Caco-2 (cell line): ENCODE data around the gene LRMDA. TPM values are rescaled to one million over a fixed set of nuclear protein-coding genes. Genes with fewer than 3 reads are reported as not detected.

Experiments
- BruUV-seq: library from RNA; stranded (reverse); fragments of 400-500 nt; replicated peaks from 2 replicates; lab custom pipeline; 2021; lab: Mats Ljungman, UMichigan
- CTCF ChIA-PET: fragments of 300-600 bp; sonication (Branson Sonifier 250); formaldehyde crosslinking; loops from one replicate; lab custom pipeline; 2022; ENCODE audit warnings: antibody characterized with exemption; lab: Charles Lee
- POLR2A ChIA-PET: fragments of 300-600 bp; sonication (Branson Sonifier 250); formaldehyde crosslinking; loops from one replicate; lab custom pipeline; 2022; ENCODE audit warnings: antibody characterized with exemption; lab: Charles Lee
- DNase-seq, 2 experiments: peaks; one replicate each; pipeline versions ENCODE4 v3.0.0 to v3.0.0-alpha.2; 2020 to 2022
- H3K27me3 ChIP-seq: replicated peaks from 2 replicates; pipeline ENCODE4 v1.6.0; 2011; ENCODE audit warnings: low read length; ENCODE audit not compliant: control insufficient read depth, insufficient read depth
- H3K36me3 ChIP-seq: 2 replicates; pipeline ENCODE4 v1.5.1; 2011; ENCODE audit warnings: low read length; ENCODE audit not compliant: control insufficient read depth, insufficient read depth
- H3K4me1 ChIP-seq: fragments of 250-450 bp; sonication (Bioruptor Pico); 2 replicates; pipeline ENCODE4 v1.5.1; 2020; ENCODE audit warnings: mild to moderate bottlenecking
- H3K4me3 ChIP-seq: 2 replicates; pipeline ENCODE4 v1.5.1; 2011; ENCODE audit warnings: low read depth, mild to moderate bottlenecking, control low read depth, low read length
- H3K9me3 ChIP-seq: fragments of 250-450 bp; sonication (Bioruptor Pico); 2 replicates; pipeline ENCODE4 v1.5.1; 2020; ENCODE audit warnings: mild to moderate bottlenecking, moderate library complexity
- H3K27ac Mint-ChIP-seq: one replicate; pipeline ENCODE4 v1.8.0; 2022; ENCODE audit warnings: mixed read lengths; ENCODE audit not compliant: unreplicated experiment
- H3K27me3 Mint-ChIP-seq: one replicate; pipeline ENCODE4 v1.8.0; 2022; ENCODE audit warnings: mixed read lengths; ENCODE audit not compliant: insufficient read depth, unreplicated experiment
- H3K36me3 Mint-ChIP-seq: one replicate; pipeline ENCODE4 v1.8.0; 2022; ENCODE audit warnings: mild to moderate bottlenecking, mixed read lengths; ENCODE audit not compliant: insufficient read depth, unreplicated experiment
- H3K4me1 Mint-ChIP-seq: one replicate; pipeline ENCODE4 v1.8.0; 2022; ENCODE audit warnings: low read depth, mixed read lengths; ENCODE audit not compliant: unreplicated experiment
- H3K4me3 Mint-ChIP-seq: one replicate; pipeline ENCODE4 v1.8.0; 2022; ENCODE audit warnings: mild to moderate bottlenecking, moderate library complexity, mixed read lengths; ENCODE audit not compliant: unreplicated experiment
- H3K9me3 Mint-ChIP-seq: one replicate; pipeline ENCODE4 v1.8.0; 2022; ENCODE audit warnings: mixed read lengths; ENCODE audit not compliant: unreplicated experiment
- intact Hi-C: fragments of 100-400 bp; cut with micrococcal nuclease; formaldehyde crosslinking; loops from one replicate; pipeline ENCODE4 v1.10.0; 2022; ENCODE audit not compliant: unreplicated experiment
- total RNA-seq: library from RNA; stranded (reverse); gene quantifications from 2 replicates; pipeline ENCODE4 v1.2.3, GENCODE V29; 2022
- TF ChIP-seq, protein P1 (sequence below), 2 experiments: fragments of 200-600 bp in 1 of 2; IDR thresholded peaks; 1 replicate in 1 of 2; 2 replicates in 1 of 2; pipeline versions ENCODE4 v1.5.1 to v1.8.0; 2011 to 2022; ENCODE audit warnings: antibody characterized with exemption in 1 of 2, control low read depth in 1 of 2, inconsistent platforms in 1 of 2, low read depth in 1 of 2, low read length in 1 of 2, mild to moderate bottlenecking in 1 of 2, moderate library complexity in 1 of 2; ENCODE audit not compliant: insufficient read depth in 1 of 2, severe bottlenecking in 1 of 2, unreplicated experiment in 1 of 2

LRMDA gene
- total RNA-seq, 1 experiment from 2014 or later = 18.5 TPM

DNA sequence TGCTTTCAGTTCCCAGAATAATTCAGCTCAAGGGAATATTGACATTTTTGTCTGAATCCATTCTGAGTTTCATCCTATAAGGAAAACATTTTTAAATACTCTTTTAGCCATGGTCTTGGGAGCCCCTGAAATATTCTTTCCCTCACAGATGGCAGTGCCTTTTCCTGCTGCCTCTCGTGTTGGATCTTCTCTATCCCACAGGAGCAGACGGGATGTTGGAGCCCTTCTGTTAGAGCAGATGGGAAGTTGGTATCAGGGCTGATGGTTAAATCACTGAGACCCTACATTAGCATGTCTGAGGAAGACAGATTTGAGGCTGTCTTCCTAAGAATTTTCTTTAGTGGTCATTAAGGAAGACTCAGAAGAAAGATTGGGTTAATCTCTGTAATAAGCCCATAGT lies 737.8 kb downstream of the LRMDA start:
- Histone ChIP-seq H3K4me1 (no peaks in the 10 kb centered on the region), H3K36me3 (no peaks in the 10 kb centered on the region), H3K9me3 (no peaks in the 10 kb centered on the region), H3K27me3 (no peaks in the 10 kb centered on the region), H3K4me3 (no peak overlapping the region)
- BruUV-seq = no TSS peak
- POLR2A ChIA-PET = no interaction called here
- Mint-ChIP-seq H3K4me3 (no peak overlapping the region), H3K9me3 (peaks cover 50% of the 10 kb centered on the region), H3K4me1 (no peaks in the 10 kb centered on the region), H3K36me3 (no peaks in the 10 kb centered on the region), H3K27me3 (no peaks in the 10 kb centered on the region), H3K27ac (no peak overlapping the region)
- TF ChIP-seq, protein P1, sequence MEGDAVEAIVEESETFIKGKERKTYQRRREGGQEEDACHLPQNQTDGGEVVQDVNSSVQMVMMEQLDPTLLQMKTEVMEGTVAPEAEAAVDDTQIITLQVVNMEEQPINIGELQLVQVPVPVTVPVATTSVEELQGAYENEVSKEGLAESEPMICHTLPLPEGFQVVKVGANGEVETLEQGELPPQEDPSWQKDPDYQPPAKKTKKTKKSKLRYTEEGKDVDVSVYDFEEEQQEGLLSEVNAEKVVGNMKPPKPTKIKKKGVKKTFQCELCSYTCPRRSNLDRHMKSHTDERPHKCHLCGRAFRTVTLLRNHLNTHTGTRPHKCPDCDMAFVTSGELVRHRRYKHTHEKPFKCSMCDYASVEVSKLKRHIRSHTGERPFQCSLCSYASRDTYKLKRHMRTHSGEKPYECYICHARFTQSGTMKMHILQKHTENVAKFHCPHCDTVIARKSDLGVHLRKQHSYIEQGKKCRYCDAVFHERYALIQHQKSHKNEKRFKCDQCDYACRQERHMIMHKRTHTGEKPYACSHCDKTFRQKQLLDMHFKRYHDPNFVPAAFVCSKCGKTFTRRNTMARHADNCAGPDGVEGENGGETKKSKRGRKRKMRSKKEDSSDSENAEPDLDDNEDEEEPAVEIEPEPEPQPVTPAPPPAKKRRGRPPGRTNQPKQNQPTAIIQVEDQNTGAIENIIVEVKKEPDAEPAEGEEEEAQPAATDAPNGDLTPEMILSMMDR (IDR thresholded peaks at IDR 0.05; ENCODE audit: insufficient read depth in 1 of 2, low read depth in 1 of 2, low read length in 1 of 2, severe bottlenecking in 1 of 2, unreplicated experiment in 1 of 2) = no peak
- DNase-seq = no peak
- intact Hi-C loops = no loop called here
- CTCF ChIA-PET = no interaction called here

DNA sequence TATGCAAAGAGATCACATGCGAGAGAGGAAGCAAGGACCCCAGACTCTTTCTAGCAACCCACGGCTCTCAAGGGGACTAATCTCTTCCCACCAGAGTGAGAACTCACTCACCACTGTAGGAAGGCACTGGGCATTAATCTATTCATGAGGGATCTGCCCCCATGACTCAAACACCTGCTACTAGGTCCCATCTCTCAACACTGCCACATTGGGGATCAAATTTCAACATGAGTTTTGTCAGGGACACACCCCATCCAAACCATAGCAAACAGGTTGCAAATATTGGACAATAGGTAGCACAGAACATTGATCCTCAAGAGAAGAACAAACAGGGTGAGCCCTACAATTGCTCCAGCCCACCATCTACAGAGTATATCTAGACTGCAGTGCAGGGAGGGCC lies 740.6 kb downstream of the LRMDA start:
- no peaks in the 10 kb centered on the region for H3K4me1 Mint-ChIP-seq
- H3K36me3 Mint-ChIP-seq = no peaks in the 10 kb centered on the region
- DNase-seq = no peak
- Histone ChIP-seq H3K9me3 (no peaks in the 10 kb centered on the region), H3K27me3 (no peaks in the 10 kb centered on the region), H3K4me1 (no peaks in the 10 kb centered on the region), H3K36me3 (no peaks in the 10 kb centered on the region), H3K4me3 (no peak overlapping the region)
- peaks cover 37% of the 10 kb centered on the region for H3K9me3 Mint-ChIP-seq
- TF ChIP-seq, protein P1 (IDR thresholded peaks at IDR 0.05; ENCODE audit: insufficient read depth in 1 of 2, low read depth in 1 of 2, low read length in 1 of 2, severe bottlenecking in 1 of 2, unreplicated experiment in 1 of 2) = no peak
- no peak overlapping the region for H3K4me3 Mint-ChIP-seq
- intact Hi-C loops = no loop called here
- POLR2A ChIA-PET = no interaction called here
- H3K27me3 Mint-ChIP-seq = no peaks in the 10 kb centered on the region
- no TSS peak for BruUV-seq
- CTCF ChIA-PET = no interaction called here
- H3K27ac Mint-ChIP-seq = no peak overlapping the region

DNA sequence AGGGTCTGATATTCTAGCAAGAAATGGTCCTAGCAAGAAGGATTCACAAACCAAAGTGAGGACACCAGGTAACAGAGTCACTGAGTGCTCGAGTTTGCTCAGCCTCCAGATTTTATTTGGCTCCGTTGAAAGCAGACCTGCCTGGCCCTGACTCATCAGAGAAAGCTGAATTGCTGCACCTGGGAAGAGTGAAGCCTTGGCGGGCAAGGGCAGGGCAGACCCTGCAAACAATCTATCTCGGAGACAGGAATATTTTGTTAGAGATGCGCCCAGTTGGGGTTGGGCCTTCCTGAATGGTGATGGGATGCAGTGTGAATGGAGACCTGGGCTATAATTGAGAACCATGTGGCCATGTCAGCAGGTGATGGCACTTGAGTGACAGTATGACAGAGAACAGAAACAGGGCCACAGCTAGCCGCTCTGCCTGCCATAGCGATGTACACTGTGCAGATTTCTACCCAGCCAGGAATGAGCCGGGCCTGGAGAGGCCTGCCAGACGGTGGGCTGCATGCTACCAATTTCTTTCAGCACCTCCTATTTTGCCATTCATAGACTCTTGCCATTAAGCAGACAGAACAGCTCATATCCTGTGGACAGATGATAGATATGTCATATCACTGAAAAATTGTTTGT lies 744.2 kb downstream of the LRMDA start:
- no peak overlapping the region for H3K4me3 Mint-ChIP-seq
- no TSS peak for BruUV-seq
- intact Hi-C loops = no loop called here
- peaks cover 6% of the 10 kb centered on the region; the same call in 1 of the 2 replicates for H3K9me3 ChIP-seq
- H3K36me3 ChIP-seq = no peaks in the 10 kb centered on the region
- DNase-seq = no peak
- peaks cover 20% of the 10 kb centered on the region for H3K9me3 Mint-ChIP-seq
- H3K4me1 Mint-ChIP-seq = peaks cover 18% of the 10 kb centered on the region
- H3K4me1 ChIP-seq = peaks cover 3% of the 10 kb centered on the region
- H3K4me3 ChIP-seq = no peak overlapping the region
- peaks cover 7% of the 10 kb centered on the region for H3K36me3 Mint-ChIP-seq
- TF ChIP-seq, protein P1 (IDR thresholded peaks at IDR 0.05; ENCODE audit: insufficient read depth in 1 of 2, low read depth in 1 of 2, low read length in 1 of 2, severe bottlenecking in 1 of 2, unreplicated experiment in 1 of 2) = no peak
- H3K27ac Mint-ChIP-seq = peak overlapping the region; percentile 28
- POLR2A ChIA-PET = no interaction called here
- H3K27me3 Mint-ChIP-seq = no peaks in the 10 kb centered on the region
- CTCF ChIA-PET = no interaction called here
- H3K27me3 ChIP-seq = no peaks in the 10 kb centered on the region
